Stomach (tissue), 4 donors: ENCODE results near the gene TMEM140.

ENCODE experiments used
- CTCF ChIP-seq, 7 experiments: fragments of 450-650 bp in 4 of 7; fragments of 200-600 bp in 3 of 7; sonication (generic) in 3 of 7; IDR thresholded peaks; one replicate each; pipeline ENCODE4 v1.5.1; 2016 to 2019; ENCODE audit warnings: antibody characterized with exemption in 7 of 7, control low read depth in 2 of 7, mild to moderate bottlenecking in 1 of 7
- EP300 ChIP-seq: sonication (generic); formaldehyde crosslinking; IDR thresholded peaks from one replicate; pipeline ENCODE4 v1.6.1; 2017; ENCODE audit warnings: antibody characterized with exemption

- no peak for TF ChIP-seq EP300
- no peak for TF ChIP-seq CTCF (IDR thresholded peaks at IDR 0.05)
These were observed 19.6 kb downstream of the TMEM140 start for GRCh38 chr7:135167365-135167917.
